KMS-11 (cell line): ENCODE measurements around the gene TDRD10.

ENCODE experiments used
- H2AFZ ChIP-seq: fragments of 200-600 bp; sonication (generic); 2 replicates; pipeline ENCODE4 v1.6.1; 2016; ENCODE audit warnings: antibody characterized with exemption, mixed run types, low read depth
- H3K27ac ChIP-seq: fragments of 200-600 bp; sonication (generic); 2 replicates; pipeline ENCODE4 v1.6.1; 2016; ENCODE audit warnings: mild to moderate bottlenecking, mixed run types
- H3K27me3 ChIP-seq: fragments of 200-600 bp; sonication (generic); 2 replicates; pipeline ENCODE4 v1.6.1; 2017; ENCODE audit warnings: mild to moderate bottlenecking, low read depth, mixed run types, moderate library complexity; ENCODE audit not compliant: insufficient read depth
- H3K36me3 ChIP-seq: fragments of 200-600 bp; sonication (generic); 2 replicates; pipeline ENCODE4 v1.6.1; 2017; ENCODE audit warnings: mild to moderate bottlenecking, mixed run types; ENCODE audit not compliant: insufficient read depth
- H3K4me1 ChIP-seq: fragments of 200-600 bp; sonication (generic); 2 replicates; pipeline ENCODE4 v1.6.1; 2016; ENCODE audit warnings: mild to moderate bottlenecking, low read depth, mixed run types; ENCODE audit not compliant: poor library complexity, severe bottlenecking
- H3K4me2 ChIP-seq: fragments of 200-600 bp; sonication (generic); 2 replicates; pipeline ENCODE4 v1.7.0; 2016; ENCODE audit warnings: mild to moderate bottlenecking, mixed run types
- H3K4me3 ChIP-seq: fragments of 200-600 bp; sonication (generic); IDR thresholded peaks from 2 replicates; pipeline ENCODE4 v1.6.1; 2017; ENCODE audit warnings: low read depth, low read length, mixed read lengths; ENCODE audit not compliant: insufficient read depth
- H3K79me2 ChIP-seq: fragments of 200-600 bp; sonication (generic); 2 replicates; pipeline ENCODE4 v1.6.1; 2016; ENCODE audit warnings: low read depth, mixed run types; ENCODE audit not compliant: insufficient read depth
- H3K9ac ChIP-seq: fragments of 200-600 bp; sonication (generic); 2 replicates; pipeline ENCODE4 v1.6.1; 2016; ENCODE audit warnings: mild to moderate bottlenecking, mixed run types
- H4K20me1 ChIP-seq: fragments of 200-600 bp; sonication (generic); 2 replicates; pipeline ENCODE4 v1.6.1; 2016; ENCODE audit warnings: mild to moderate bottlenecking, mixed run types; ENCODE audit not compliant: insufficient read depth
- TF ChIP-seq, protein P1 (sequence below): fragments of 200-600 bp; sonication (generic); conservative IDR thresholded peaks from 2 replicates; pipeline ENCODE4 v1.6.1; 2017; ENCODE audit warnings: low read depth, mild to moderate bottlenecking, antibody characterized with exemption, low read length, moderate library complexity, mixed read lengths

The TDRD10 gene

DNA sequence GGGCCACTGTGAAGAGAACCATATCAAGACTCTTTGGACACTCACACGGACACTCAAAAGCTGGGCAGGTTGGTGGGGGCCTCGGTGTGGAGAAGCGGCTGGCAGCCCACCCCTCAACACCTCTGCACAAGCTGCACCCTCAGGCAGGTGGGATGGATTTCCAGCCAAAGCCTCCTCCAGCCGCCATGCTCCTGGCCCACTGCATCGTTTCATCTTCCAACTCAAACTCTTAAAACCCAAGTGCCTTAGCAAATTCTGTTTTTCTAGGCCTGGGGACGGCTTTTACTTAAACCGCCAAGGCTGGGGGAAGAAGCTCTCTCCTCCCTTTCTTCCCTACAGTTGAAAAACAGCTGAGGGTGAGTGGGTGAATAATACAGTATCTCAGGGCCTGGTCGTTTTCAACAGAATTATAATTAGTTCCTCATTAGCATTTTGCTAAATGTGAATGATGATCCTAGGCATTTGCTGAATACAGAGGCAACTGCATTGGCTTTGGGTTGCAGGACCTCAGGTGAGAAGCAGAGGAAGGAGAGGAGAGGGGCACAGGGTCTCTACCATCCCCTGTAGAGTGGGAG lies 36.3 kb upstream of the TDRD10 start:
- Histone ChIP-seq H3K27ac (no peak overlapping the region; the same call in 1 of the 2 replicates), H3K79me2 (no peaks in the 10 kb centered on the region), H3K4me3 (no peak overlapping the region), H3K27me3 (peaks cover 31% of the 10 kb centered on the region; the same call in 1 of the 2 replicates), H3K36me3 (no peaks in the 10 kb centered on the region), H4K20me1 (no peaks in the 10 kb centered on the region), H3K4me2 (peak overlapping the region; percentile 46), H3K9ac (no peak overlapping the region), H2AFZ (no peak overlapping the region), H3K4me1 (peaks cover 65% of the 10 kb centered on the region)
- TF ChIP-seq, protein P1, sequence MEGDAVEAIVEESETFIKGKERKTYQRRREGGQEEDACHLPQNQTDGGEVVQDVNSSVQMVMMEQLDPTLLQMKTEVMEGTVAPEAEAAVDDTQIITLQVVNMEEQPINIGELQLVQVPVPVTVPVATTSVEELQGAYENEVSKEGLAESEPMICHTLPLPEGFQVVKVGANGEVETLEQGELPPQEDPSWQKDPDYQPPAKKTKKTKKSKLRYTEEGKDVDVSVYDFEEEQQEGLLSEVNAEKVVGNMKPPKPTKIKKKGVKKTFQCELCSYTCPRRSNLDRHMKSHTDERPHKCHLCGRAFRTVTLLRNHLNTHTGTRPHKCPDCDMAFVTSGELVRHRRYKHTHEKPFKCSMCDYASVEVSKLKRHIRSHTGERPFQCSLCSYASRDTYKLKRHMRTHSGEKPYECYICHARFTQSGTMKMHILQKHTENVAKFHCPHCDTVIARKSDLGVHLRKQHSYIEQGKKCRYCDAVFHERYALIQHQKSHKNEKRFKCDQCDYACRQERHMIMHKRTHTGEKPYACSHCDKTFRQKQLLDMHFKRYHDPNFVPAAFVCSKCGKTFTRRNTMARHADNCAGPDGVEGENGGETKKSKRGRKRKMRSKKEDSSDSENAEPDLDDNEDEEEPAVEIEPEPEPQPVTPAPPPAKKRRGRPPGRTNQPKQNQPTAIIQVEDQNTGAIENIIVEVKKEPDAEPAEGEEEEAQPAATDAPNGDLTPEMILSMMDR: no peak

DNA sequence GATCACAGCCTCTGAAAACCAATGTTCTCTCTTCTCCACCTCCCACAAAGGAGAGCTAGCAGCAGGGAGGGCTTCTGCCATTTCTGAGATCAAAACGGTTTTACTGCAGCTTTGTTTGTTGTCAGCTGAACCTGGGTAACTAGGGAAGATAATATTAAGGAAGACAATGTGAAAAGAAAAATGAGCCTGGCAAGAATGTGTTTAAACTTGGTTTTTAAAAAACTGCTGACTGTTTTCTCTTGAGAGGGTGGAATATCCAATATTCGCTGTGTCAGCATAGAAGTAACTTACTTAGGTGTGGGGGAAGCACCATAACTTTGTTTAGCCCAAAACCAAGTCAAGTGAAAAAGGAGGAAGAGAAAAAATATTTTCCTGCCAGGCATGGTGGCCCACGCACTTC lies 35.8 kb upstream of the TDRD10 start:
- H3K36me3 ChIP-seq: no peaks in the 10 kb centered on the region
- no peak overlapping the region for H3K9ac ChIP-seq
- H3K4me2 ChIP-seq: peak overlapping the region; percentile 46
- no peaks in the 10 kb centered on the region for H4K20me1 ChIP-seq
- no peak overlapping the region for H3K4me3 ChIP-seq
- H2AFZ ChIP-seq: no peak overlapping the region
- H3K27ac ChIP-seq: no peak overlapping the region; the same call in 1 of the 2 replicates
- peaks cover 65% of the 10 kb centered on the region for H3K4me1 ChIP-seq
- H3K27me3 ChIP-seq: peaks cover 31% of the 10 kb centered on the region; the same call in 1 of the 2 replicates
- TF ChIP-seq, protein P1: no peak
- H3K79me2 ChIP-seq: no peaks in the 10 kb centered on the region

DNA sequence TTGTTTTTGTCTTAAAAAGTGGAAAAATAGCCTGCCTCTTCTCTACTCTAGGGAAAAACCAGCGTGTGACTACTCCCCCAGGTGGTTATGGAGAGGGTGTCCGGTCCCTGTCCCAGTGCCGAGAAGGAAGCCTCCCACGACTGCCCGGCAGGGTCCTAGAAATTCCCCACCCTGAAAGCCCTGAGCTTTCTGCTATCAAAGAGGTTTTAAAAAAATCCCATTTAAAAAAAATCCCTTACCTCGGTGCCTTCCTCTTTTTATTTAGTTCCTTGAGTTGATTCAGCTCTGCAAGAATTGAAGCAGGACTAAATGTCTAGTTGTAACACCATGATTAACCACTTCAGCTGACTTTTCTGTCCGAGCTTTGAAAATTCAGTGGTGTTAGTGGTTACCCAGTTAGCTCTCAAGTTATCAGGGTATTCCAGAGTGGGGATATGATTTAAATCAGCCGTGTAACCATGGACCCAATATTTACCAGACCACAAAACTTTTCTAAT lies 35.0 kb upstream of the TDRD10 start:
- TF ChIP-seq, protein P1: peak; percentile 42; the same call in 1 of the 2 replicates
- Histone ChIP-seq H3K27me3 (peaks cover 31% of the 10 kb centered on the region; the same call in 1 of the 2 replicates), H3K4me3 (no peak overlapping the region), H3K79me2 (no peaks in the 10 kb centered on the region), H2AFZ (no peak overlapping the region), H3K4me1 (peaks cover 65% of the 10 kb centered on the region), H3K4me2 (peak overlapping the region; percentile 46), H3K36me3 (no peaks in the 10 kb centered on the region), H3K27ac (peak overlapping the region; percentile 24; the same call in 1 of the 2 replicates), H4K20me1 (no peaks in the 10 kb centered on the region), H3K9ac (no peak overlapping the region; the same call in 1 of the 2 replicates)

DNA sequence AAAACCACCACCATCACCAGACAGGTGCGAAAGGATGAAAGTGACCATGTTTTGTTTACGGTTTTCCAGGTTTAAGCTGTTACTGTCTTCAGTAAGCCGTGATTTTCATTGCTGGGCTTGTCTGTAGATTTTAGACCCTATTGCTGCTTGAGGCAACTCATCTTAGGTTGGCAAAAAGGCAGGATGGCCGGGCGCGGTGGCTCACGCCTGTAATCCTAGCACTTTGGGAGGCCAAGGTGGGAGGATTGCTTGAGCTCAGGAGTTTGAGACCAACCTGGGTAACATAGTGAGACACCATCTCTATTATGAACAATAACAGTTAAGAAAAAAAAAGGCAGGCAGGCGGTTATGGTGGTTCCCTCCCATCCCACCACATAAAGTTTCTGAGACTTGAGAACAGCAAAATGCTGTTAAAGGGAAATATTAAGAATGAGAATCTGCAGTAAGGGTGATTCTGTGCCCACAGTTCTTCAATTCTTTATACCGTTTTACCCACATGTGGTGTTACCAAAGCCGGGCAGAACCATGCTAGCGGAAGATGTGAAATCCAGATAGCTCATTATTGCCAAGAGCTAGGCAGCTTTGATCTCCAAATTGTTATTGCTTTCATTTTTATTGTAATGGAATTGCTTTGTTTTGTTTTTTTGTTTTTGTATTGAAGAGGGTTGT lies 34.5 kb upstream of the TDRD10 start:
- TF ChIP-seq, protein P1: no peak
- Histone ChIP-seq H2AFZ (no peak overlapping the region), H3K4me2 (peak overlapping the region; percentile 46), H4K20me1 (no peaks in the 10 kb centered on the region), H3K27ac (peak overlapping the region; percentile 24; the same call in 1 of the 2 replicates), H3K4me3 (no peak overlapping the region), H3K27me3 (peaks cover 31% of the 10 kb centered on the region; the same call in 1 of the 2 replicates), H3K36me3 (no peaks in the 10 kb centered on the region), H3K79me2 (no peaks in the 10 kb centered on the region), H3K4me1 (peaks cover 64% of the 10 kb centered on the region), H3K9ac (no peak overlapping the region; the same call in 1 of the 2 replicates)
